HG03045 (cell line): ENCODE results near the gene HLA-F.

Experiments used
- ATAC-seq: cut with Tn5 transposase; IDR thresholded peaks from one replicate; pipeline ENCODE4 v1.9.1; 2021; ENCODE audit warnings: mild to moderate bottlenecking, moderate library complexity; ENCODE audit not compliant: unreplicated experiment

HLA-F gene

DNA sequence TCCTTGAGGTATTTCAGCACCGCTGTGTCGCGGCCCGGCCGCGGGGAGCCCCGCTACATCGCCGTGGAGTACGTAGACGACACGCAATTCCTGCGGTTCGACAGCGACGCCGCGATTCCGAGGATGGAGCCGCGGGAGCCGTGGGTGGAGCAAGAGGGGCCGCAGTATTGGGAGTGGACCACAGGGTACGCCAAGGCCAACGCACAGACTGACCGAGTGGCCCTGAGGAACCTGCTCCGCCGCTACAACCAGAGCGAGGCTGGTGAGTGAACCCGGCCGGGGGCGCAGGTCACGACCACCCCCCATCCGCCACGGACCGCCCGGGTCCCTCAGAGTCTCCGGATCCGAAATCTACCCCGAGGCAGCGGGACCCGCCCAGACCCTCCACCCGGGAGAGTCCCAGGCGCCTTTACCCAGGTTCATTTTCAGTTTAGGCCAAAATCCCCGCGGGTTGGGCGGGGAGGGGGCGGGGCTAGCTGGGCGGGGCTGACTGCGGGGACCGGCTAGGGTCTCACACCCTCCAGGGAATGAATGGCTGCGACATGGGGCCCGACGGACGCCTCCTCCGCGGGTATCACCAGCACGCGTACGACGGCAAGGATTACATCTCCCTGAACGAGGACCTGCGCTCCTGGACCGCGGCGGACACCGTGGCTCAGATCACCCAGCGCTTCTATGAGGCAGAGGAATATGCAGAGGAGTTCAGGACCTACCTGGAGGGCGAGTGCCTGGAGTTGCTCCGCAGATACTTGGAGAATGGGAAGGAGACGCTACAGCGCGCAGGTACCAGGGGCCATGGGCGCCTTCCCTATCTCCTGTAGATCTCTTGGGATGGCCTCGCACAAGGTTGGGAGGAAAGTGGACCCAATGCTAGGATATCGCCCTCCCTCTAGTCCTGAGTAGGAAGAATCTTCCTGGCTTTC is 693 bp downstream of the HLA-F start:
- no peak for ATAC-seq

DNA sequence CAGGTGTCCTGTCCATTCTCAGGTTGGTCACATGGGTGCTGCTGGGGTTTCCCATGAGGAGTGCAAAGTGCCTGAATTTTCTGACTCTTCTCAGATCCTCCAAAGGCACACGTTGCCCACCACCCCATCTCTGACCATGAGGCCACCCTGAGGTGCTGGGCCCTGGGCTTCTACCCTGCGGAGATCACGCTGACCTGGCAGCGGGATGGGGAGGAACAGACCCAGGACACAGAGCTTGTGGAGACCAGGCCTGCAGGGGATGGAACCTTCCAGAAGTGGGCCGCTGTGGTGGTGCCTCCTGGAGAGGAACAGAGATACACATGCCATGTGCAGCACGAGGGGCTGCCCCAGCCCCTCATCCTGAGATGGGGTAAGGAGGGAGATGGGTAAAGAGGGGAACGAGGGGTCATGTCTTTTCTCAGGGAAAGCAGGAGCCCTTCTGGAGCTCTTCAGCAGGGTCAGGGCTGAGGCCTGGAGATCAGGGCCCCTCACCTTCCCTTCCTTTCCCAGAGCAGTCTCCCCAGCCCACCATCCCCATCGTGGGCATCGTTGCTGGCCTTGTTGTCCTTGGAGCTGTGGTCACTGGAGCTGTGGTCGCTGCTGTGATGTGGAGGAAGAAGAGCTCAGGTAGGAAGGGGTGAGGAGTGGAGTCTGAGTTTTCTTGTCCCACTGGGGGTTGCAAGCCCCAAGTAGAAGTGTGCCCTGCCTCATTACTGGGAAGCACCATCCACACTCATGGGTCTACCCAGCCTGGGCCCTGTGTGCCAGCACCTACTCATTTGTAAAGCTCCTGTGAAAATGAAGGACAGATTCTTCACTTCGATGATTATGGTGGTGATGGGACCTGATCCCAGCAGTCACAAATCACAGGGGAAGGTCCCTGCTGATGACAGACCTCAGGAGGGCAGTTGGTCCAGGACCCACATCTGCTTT is 2.0 kb downstream of the HLA-F start:
- no peak for ATAC-seq

DNA sequence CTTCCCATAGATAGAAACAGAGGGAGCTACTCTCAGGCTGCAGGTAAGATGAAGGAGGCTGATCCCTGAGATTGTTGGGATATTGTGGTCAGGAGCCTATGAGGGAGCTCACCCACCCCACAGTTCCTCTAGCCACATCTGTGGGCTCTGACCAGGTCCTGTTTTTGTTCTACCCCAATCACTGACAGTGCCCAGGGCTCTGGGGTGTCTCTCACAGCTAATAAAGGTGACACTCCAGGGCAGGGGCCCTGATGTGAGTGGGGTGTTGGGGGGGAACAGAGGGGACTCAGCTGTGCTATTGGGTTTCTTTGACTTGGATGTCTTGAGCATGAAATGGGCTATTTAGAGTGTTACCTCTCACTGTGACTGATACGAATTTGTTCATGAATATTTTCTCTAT is 2.8 kb downstream of the HLA-F start:
- no peak for ATAC-seq

DNA sequence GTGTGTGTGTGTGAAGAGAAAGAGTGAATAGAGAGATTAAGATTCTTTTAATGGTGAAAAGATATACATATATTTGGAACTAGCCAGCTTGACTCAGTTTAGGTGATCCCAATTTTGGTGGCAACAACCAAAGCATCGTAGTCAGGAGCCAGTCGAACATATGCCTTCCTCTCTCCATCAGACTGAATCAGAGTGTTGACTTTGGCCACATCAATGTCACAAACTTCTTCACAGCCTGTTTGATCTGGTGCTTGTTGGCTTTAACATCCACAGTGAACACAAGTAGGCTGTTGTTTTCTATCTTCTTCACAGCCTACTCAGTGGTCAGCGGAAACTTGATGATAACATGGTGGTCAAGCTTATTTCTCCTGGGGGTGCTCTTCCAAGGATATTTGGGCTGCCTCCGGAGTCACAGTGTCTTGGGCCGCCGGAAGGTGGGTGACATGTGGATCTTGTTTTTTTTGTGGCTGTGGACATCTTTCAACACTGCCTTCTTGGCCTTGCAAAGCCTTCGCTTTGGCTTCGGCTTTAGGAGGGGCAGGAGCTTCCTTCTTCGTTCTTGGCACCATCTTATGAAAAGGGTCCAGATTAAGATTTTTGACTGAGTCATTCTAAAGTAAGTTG is 3.4 kb downstream of the HLA-F start:
- ATAC-seq = no peak

DNA sequence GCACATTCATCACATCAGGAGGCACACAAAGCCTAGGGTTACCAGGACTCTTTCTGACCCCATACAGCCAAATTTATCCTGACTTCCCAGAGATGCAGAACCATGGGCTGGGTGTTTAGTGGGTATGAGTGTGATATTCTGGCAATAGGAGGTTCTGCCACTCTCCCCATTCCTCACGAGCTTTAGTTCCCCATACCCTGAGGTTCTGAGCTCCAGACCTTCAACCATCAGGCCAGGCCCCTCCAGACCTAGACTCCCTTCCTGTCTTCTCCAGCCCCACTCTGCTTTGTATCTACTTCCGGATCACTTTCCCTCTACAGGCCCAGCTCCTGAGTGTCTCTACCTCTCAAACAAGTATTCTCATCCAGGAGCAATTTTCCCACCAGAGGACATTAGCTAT is 4.4 kb downstream of the HLA-F start:
- no peak for ATAC-seq

DNA sequence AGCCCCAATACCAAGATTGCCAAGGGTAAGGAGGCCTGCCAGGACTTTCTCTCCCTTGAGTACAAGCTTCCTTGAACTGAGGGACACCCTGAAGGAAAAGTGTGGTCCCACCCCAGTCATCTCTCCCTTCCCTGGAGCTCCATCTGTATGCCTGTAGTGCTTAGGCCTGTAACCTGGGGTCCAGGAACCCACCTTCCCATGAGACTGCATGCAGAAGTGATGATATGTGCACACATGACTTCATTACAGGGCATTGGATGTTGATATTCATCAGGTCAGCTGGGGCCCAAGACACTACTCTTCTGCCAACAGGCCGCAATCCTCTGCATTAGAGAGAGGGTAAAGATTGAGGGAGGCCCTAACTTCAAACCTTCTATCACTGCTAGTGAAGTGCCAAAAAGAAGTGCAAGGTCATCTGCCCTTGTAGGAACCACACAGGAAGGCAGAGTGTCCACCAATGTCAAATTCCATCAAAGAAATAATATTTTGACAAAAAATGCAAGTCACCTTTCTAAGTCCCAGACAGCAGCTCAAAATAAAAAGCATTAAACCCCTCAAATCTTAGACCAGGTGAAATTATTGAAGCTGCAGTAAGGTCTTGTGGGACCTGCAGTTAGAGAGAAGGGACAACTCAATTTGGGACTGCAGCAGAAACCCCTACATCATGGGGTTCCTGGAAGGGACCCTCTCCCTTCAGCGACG is 5.1 kb downstream of the HLA-F start:
- no peak for ATAC-seq

DNA sequence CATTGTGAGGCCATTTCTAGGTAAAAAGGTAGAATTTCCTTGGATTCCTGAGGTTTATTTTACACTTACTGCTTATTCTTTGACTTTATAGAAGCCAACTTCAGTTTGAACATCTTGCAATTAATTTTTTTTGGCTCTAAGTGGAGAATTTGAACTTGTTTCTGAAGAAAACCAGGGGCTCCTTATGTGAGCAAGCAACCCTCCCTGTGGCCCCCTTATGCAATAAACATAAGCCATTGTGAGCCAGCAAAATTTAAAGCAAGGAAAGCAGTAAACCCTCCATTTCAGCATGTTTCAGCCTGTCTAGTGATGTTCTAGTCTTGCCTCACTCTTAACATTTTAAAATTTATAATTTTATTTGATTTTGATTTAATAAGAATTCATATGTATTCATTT is 5.6 kb downstream of the HLA-F start:
- ATAC-seq = no peak

DNA sequence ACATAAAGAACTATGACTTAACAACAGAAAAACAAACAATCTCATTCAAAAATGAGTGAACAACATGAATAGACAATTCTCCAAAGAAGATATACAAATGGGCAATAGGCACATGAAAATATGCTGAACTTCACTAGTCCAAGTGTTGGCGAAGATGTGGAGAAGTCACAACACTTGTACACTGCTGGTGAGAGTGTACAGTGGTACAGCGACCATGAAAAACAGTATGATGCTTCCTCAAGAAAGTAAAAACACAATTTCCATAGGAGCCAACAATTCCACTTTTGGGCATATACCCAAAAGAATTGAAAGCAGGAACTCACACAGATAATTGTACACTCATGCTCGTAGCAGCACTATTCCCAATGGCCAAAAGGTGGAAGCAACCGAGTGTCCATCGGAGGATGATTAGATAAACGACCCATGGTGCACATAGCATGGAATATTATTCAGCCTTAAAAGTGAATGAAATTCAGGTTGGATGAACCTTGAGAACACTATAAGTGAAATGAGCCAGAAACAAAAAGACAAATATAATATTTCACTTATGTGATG is 6.6 kb downstream of the HLA-F start:
- no peak for ATAC-seq

DNA sequence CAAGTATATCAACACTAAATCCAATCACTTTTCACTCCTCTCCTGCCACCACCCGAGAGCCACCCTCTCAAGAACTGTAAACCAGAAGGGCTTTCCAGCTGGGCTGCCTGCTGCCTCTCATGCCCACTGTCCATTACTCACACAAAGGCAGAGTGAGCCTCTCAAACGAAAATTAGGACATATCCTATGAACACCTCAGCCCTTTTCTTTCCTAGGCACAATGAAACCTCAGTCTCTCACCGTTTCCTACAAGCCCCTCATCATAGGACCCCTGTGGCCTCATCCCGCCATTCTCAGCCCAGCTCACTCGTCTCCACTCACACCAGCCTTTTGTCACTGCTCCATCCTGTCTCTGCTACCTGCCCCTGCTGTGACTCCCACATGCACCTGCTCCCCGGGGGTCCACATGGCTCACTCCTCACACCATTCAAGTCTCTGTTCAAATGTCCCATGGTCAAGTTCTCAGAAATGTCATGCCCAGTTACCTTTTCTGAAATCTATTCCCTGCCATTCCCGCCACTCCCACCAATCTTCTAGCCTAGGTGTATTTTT is 7.4 kb downstream of the HLA-F start:
- ATAC-seq = no peak

DNA sequence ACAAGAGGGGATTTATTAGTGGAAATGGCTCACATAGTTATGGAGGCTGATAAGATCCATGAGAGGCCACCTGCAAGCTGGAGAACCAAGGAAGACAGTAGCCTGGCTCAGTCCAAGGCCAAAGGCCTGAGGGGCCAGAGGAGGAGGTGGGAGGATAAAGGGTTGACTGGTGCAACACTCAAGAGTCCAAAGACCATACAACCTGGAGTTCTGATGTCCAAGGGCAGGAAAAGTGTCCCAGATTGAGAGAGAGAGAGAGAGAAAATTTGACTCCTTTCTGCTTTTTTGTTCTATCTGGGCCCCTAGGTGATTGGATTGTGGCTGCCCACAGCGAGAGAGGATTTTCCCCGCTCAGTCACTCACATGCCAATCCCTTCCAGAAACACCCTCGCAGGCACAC is 8.0 kb downstream of the HLA-F start:
- ATAC-seq = no peak

DNA sequence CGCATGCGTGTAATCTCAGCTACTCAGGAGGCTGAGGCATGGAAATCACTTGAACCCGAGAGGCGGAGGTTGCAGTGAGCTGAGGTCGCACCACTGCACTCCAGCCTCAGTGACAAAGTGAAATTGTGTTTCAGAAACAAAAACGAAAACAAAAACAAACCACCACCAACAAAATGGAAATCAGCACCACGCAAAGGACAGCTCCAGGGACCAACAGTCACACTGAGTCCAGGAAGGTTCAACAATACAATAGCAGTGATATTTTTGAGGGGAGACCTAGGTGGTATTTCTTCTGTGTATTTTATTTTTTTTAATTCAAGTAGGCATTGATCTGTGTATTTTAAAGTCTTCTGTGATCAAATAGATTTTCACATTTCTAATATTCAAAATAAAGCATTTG is 9.8 kb downstream of the HLA-F start:
- ATAC-seq = no peak

DNA sequence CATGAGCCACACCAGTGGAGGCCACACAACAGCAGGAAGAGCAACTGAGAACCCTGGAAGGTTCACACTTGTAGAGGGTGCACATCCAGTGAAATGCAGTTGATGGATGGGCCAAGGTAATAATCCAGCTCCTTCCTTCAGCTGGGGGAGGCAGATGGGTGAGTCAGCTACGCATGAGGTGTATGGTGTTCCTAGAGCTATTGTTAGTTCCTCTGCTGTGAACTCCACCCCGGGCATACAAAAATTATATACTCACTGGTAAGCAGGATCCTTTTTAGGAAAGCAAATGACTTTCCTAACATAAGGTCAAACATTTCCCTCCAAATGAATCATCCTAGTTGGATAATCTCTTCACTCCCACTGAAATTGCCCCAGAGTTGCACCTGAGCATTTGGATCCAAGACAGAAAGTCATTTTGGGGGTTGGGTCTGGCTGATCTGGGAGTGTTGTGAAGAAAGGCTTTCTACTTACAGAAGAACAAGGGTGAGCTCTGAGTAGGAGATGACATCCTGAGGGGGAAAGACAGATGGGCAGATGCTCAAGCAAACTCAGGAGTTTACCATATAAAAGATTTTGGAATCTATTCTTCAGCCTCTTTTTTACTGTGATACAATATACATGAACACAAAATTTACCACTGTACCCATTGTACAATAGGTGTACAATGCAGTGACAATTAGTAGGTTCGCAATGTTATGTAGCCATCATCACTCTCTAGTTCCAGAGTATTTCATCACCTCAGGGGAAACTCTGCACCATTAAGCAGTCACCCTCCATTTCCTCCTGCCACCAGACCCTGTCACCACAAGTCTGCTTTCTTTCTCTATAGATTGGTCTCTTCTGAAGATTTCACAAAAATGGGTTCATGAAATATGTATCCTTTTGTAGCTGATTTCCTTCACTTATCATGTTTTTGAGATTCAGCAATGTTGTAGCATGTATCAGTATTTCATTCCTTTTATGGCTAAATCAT is 11.1 kb downstream of the HLA-F start:
- ATAC-seq = no peak

DNA sequence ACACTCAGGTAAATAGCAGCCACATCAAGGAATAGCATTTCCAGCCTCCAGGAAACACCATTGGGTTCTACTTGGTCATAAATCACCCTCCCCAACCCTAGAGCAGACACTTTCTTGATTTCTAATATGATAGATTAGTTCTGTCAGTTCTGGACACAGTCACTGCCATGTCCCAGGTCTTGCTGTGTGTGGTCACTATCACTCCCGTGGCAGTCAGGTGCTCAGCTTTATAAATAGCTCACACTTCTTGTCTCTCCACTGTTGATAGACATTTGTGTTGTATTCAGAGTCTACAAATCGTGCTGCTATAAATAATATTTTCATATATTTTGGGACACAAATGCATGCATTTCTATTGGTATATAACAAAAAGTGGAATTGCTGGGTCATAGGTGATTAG is 13.3 kb downstream of the HLA-F start:
- no peak for ATAC-seq

DNA sequence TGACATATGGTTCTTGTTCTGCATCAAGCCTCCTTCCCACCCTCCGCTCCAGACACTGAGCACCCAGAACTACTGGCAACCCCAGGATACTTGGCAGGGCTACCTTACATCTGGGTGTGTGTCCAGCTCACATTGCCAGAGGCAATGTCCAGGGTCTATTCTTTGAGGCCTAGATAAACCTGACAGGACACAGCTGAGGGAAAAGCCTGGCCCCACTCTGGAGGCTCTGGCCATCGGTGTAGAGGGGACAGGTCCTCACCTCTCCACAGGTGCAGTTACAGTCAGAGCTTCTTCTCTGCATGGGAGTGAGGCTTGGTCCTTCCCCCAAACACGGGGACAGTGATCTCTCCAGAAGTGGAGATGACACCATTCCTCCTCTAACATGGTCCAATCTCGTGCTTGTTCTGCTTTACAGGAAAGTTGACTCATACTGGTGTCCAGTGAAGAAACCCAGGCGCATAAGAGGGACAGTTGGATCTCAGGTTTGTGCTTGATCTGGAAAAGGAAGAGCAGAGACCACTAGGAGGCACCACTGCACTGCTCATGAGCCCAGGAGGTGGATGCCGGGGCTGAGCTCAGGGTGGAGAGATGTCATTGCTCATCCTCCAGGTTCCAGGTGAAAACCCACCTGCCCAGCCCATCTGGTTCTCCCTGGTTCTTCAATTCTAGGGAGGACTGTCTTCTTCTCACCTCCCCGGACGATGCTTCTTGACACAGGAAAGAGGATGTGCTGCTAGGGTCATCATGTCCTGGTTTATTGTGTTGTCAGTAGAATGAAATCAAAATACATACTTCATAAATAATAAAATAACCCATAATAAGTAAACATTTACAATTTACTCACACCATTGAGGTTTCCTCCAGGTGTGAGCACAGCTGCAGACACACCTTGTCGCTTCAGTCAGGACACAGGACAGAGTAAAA is 14.7 kb downstream of the HLA-F start:
- ATAC-seq = no peak

DNA sequence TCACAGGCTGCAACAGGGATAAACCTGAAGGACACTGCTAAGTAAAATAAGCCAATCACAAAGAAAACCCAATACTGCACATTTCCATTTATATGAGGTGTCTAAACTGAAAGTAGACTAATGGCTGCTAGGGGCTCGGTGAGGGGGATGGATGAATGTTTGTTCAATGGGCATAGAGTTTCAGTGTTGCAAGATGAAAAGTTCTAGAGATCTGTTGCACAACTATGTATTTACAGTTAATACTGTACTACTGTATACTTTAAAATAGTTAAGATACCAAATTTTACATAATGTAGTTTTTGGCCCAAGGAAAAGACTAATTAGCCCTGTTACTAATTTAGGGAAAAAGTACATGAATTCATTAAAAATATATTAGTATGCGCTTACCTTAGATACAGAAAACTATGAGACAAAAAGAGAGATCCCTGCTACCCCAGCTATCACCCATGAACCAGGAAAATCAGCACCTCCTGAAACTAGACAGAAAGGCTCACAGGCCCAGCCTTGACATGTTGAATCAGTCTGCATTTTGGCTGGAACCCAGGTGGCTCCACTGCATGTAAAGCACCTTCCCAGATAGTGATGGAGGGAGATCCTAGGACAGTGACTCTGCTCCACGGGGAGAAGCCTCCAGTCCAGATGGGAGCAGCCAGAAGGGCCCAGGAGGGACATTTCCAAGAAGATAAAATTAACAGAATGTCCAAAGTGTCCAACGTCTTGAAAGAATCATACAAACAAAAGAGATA is 16.1 kb downstream of the HLA-F start:
- ATAC-seq = no peak

DNA sequence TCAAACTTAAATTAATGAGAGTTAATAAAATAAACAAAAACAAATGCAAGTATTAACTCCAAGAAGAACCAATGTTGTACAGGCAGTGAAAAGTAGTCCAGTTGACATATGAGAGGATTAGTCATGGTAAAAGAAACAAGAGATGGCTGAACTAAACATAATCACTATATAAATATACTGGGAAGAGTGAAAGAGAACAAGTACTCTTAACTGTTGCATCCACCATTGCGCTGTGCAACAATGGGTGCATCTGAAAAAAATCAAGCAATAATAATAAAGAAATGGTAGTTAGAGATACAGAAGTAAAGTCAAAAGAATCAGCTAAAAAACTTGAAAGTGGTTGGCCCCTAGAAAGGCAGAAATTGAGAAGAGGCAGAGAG is 16.6 kb downstream of the HLA-F start:
- no peak for ATAC-seq

DNA sequence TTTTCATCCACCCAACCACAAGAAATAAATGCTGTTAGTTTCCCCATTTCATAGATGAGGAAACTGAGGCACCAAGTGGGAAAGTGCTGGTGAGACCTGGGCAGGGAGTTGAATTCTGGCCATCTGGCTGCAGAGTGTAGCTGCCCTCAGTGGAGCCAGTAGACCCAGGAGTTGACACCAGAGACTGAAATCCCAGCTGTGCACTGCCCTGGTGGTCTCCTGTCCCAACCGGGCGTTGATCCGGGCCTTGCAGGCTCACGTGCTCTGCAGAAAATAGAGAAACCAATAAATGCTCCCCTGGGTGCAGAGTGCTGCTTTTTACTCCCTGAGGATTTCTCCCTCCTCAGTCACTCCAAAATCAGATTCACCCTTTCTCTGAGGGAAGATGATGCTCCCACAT is 18.4 kb downstream of the HLA-F start:
- ATAC-seq = no peak
